ENCODE measurements around the gene SDK2.

Gene SDK2

GRCh38 chr17:73652886-73653480 lies 8.7 kb upstream of the SDK2 start:
- DNase-seq (ENCODE audit: low read depth in 1 of 2, low spot score in 1 of 2) = no peak

DNA sequence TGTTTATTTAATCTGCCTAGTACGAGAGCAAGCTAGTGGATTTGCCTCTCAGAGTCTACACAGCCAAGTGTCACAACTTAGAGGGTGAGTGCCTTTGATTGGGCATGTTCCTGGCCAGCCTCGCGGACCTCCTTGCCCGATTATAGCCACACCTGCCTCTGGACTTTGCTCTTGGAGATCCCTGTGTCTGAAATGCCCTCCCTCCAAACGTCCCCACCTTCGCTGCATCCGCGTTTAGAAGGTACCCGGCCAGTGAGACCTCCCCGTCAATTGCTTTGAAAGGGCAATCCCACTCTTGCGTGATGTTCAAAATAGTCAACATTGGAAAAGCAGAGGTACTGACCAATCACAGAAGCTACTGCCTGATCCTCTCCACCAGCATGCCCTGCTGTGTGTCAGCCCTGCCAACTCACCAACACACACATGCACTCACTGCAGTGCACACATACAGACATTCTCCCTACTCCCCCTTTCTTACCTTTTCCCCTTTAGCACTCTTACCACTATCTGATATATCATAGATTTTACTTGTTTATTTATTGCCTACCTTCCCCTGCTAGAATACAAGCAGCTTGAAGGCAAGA lies 6.5 kb upstream of the SDK2 start:
- no peak for DNase-seq (ENCODE audit: low read depth in 1 of 2, low spot score in 1 of 2)

DNA sequence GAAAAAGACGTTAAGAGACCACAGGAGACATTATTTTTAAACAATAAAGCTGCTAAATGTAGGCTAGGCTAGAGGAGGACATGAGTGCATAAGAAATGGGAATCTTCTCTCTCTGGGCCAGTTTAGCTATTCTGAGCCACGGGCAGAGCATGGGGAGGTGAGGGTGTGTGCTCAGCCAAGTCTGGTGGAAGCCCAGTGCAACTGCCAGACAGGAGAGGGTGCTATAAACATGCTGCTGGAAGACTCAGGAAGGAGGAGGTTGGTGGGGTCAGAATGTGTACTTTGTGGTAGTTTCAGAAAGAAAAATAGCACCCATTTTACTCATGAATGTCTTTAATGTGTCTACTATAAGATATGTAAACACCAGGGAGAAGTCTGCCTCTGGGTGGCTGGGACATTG lies 5.9 kb upstream of the SDK2 start:
- DNase-seq (ENCODE audit: low read depth in 1 of 2, low spot score in 1 of 2) = no peak

GRCh38 chr17:73648974-73649373 lies 4.7 kb upstream of the SDK2 start:
- DNase-seq (ENCODE audit: low read depth in 1 of 2, low spot score in 1 of 2) = no peak

GRCh38 chr17:73648543-73648820 lies 4.2 kb upstream of the SDK2 start:
- no peak for DNase-seq (ENCODE audit: low read depth in 1 of 2, low spot score in 1 of 2)

DNA sequence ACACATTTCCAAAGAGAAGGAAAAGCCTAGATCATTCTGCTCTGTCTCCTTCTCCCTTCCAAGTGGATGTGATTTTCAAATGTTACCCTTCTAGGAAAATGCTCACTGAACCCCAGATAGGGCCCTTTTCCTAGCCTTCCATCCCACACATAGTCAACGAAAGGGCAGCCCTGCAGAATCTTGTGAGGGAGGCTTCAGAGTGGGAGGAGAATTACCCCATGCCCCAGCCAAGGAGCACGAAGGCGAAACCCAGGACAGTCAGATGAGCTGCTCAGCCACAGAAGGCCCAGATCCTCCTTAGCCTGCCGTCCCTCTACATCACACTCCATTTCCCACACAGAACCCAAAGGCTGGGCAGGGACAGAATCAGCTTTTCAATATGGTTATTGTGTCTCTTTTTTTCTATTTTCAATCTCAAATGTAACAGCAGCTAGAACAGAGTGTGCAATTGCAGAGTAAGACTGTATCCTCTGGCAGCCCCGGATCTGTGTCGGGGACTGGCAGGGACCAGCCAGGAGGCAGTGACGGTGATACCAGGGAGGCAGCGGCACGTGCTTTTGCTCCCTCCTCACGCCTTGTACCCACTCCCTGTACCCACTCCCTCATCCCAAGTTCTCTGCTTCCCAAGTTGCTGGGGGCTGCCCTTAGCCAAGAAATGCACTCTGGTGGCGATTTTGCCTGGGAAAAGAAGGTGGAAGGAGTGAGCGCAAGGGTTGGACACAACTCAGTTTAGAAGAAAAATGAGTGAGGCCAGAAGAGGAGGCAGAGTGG lies 3.7 kb upstream of the SDK2 start:
- no peak for DNase-seq (ENCODE audit: low read depth in 1 of 2, low spot score in 1 of 2)

DNA sequence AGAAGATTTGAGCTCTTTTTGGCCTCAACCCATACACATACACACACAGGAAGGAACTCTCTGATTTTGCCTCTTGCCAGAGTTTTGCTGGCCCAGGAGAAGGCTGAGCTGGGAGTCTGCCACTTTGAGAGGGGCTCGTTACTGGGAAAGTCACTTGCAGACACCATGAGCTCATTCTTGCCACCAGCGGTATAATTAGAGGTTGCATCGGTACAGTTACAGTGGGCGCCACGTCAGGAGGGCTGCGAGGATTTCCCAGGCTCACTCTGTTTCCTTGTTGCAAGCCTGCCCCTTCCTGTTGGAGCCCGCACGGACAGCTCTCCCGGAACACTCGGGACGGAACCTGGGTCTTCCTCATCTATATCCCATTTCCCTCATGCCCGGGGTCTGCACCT lies 3.1 kb upstream of the SDK2 start:
- DNase-seq (ENCODE audit: low read depth in 1 of 2, low spot score in 1 of 2) = no peak

DNA sequence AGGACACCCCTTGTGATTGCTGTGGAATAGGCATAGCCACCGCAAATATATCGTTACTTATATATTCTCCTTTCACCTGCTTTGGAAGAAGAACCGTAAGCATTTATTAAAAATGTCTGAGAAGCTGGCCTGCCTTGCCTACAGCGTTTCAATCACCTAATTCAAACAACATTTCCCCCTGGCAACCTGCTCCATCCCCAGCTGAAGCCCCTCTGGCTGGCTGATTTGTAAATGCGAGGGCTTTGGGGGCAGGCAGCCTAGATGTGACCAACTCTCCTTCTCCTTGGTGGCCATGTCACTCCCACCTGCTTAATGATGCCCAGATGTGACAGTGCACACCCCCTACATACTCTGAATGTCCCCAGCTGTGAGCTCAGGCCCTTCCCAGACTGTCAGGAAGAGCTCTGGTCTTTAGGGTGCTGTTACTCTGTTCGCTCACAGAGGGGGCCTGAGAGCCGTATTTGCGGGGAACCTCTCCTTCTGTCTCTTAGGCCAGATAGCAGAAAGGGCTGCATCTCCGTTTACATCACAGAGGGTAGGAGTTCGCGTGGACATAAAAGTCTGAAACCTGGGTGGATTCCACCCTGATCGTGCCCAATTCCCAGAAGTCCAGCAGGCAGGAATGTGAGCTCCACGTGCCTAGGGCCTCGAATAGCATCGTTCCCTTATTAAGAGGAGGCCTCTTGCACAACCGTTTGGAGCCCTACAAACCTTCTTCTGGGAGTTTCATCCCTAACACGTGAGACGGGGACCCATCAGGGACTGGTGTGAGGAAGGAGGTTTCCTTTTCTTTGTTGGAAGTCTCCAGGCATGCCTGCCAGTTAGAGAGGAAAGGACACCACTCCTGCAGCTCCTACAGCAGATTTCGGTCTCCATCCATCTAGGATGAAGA lies 2.4 kb upstream of the SDK2 start:
- no peak for DNase-seq (ENCODE audit: low read depth in 1 of 2, low spot score in 1 of 2)

DNA sequence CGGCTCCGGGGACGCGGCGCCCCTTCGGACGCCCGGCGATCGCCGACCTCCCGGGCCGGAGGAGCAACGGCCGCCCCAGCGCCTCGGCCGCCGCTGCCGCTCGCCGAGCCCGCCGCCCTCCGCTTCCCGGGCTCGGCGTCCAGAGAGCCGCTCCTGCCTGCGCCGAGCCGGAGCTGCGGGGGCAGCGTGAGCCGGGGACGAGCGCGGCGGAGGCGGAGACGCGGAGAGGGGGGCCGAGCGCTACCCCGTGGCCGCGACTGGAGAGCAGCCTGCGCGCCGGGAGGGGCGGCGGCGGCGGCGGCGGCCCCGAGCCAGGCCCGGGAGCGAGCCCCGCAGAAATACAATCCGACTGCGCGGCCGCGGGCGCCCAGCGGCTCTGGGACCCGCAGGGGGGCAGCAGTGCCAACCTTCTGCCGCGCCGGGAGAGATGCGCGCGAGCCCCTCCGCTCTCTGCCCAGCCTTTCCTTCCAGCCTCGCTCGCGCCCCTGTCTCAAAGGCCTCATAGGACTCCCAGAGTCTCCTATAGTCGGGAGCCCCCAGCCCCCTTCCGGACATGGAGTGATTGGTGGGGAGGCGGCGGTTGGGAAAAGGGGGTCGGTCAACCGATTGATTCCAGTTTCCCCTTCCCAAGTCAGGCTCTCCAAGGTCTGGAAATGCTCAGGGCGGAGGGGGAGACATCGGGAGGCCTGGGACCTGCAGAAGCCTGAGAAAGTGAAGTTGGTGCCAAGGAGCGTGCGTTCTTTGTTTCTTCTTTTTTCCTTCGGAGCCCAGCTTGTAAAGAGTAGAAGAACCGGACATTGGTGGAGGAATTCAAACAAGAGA lies 1.0 kb upstream of the SDK2 start:
- peak in 1 of 2 donors; percentile 21 for DNase-seq (ENCODE audit: low read depth in 1 of 2, low spot score in 1 of 2)

- no peak for DNase-seq (ENCODE audit: low read depth in 1 of 2, low spot score in 1 of 2)
Observed at GRCh38 chr17:73643852-73644144, 447 bp downstream of the SDK2 start.

- peak in 1 of 2 donors; percentile 6 for DNase-seq (ENCODE audit: low read depth in 1 of 2, low spot score in 1 of 2)
Observed at GRCh38 chr17:73643001-73643851, 1.0 kb downstream of the SDK2 start.

DNA sequence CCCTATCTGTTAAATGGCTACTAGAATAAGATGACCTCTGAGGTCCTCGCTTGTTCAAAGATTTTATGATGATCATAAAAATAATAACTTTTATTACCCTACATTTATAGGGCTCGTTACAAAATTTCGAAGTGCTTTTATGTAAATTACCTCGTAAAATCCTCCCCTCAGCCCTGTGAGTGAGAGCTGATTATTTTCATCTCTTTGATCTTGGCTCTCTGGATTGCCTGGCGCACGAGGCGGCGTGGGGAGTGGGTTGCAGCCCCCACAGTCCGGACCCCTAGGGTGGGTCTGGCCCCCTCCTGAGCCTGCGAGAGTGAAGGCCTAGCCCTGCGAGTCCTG lies 1.6 kb downstream of the SDK2 start:
- no peak for DNase-seq (ENCODE audit: low read depth in 1 of 2, low spot score in 1 of 2)

GRCh38 chr17:73641826-73642600 lies 2.2 kb downstream of the SDK2 start:
- no peak for DNase-seq (ENCODE audit: low read depth in 1 of 2, low spot score in 1 of 2)

DNA sequence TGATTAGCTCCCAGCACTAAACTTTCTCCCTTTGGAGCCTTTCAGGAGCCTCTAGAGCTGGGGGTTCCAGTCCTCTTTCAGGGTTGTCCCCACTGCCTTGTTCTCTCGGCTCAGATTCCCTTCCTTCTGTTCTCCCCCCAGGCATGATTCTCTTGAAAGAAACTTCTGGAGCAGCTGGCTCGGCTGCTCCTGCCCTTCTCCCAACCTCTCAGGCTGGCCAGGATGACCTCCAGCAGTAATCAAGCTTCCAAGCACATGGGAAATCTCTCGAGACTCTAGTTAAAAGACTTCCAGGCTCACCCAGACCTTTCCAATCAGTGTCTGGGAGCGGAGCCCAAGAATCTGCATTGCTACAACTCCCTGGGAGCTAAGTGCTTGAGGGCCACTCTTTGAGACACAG lies 3.6 kb downstream of the SDK2 start:
- no peak for DNase-seq (ENCODE audit: low read depth in 1 of 2, low spot score in 1 of 2)

GRCh38 chr17:73639932-73640331 lies 4.3 kb downstream of the SDK2 start:
- no peak for DNase-seq (ENCODE audit: low read depth in 1 of 2, low spot score in 1 of 2)

DNA sequence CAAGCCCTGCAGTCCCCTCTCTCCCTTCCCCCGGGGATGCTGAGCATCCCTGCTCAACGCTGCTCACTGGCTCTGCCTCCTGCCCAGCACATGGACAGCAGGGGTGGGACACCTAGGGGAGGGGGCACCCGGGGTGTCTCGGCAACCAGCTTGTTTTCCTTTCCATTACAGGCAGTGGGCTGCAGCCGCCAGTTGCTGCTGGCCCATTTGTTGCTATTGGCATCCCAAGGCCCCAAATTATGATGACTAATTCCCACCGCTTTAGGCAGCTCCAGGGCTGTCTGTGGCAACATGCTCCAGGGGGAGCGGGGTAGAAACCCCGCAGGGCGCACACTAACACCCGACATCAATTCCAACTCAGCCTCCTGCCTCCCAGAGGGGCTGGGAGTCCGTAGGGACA lies 4.9 kb downstream of the SDK2 start:
- DNase-seq (ENCODE audit: low read depth in 1 of 2, low spot score in 1 of 2) = no peak

DNA sequence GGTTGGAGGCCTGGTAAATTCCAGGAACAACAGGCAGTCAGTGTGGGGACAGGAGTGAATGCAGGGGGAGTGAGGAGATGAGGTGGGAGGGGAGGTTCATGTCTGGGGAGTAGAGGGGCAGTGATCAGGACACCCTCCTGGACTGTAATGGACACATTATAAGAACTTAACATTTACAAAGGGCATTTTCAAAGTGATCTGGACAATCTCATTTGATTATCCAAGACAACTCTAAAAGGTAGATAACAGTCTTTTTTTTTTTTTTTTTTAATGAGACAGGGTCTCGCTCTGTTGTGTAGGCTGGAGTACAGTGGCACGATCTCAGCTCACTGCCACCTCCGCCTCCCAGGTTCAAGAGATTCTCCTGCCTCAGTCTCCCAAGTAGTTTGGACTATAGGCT lies 5.7 kb downstream of the SDK2 start:
- no peak for DNase-seq (ENCODE audit: low read depth in 1 of 2, low spot score in 1 of 2)

- DNase-seq (ENCODE audit: low read depth in 1 of 2, low spot score in 1 of 2) = no peak
Observed at GRCh38 chr17:73637866-73638265, 6.4 kb downstream of the SDK2 start.

DNA sequence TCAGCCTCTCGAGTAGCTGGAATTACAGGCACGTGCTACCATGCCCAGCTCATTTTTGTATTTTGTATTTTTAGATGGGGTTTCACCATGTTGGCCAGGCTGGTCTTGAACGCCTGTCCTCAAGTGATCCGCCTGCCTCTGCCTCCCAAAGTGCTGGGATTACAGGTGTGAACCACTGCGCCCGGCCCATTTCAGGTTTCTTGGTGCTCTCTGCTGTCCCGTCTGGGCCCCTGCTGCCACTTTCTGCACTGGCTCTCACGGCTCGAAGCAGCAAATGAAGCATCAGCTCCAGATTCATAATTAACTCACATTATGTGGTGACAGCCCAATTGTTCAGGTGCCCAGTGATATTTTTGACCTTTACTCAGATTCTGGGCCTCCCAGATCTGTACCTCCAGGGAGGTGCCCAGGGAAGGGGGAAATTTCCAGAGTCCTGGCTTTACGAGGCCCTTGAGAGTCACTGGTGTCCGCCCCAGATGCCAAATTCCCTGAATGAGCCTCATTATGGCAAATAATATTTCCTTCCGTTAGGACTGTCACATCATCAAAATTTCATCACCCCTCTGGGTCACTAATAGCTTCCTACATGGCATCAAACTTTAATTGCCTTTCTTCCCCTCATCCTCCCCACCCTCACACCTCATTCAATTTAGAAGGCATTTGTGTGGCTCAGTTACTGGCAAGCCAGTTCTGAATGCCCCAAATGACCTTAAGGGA lies 9.0 kb downstream of the SDK2 start:
- DNase-seq (ENCODE audit: low read depth in 1 of 2, low spot score in 1 of 2) = no peak

Measured in stimulated activated CD4-positive, alpha-beta T cell treated with anti-CD3 and anti-CD28 coated beads, Interleukin-15, amount 100 ng/mL, for 1 hour (primary cell).